ENCODE measurements around the gene SH3RF1.

GRCh38 chr4:169100670-169101101, 170.1 kb downstream of the SH3RF1 start:
- TF ChIP-seq ATF2 (CRISPR knock-in tag; IDR thresholded peaks at IDR 0.05; ENCODE audit: borderline replicate concordance, low read depth) = no peak
- TF ChIP-seq SP1 (CRISPR knock-in tag; conservative IDR thresholded peaks at IDR 0.05) = no peak
- TF ChIP-seq FOXP4 (CRISPR knock-in tag; IDR thresholded peaks at IDR 0.05) = no peak
- no peak for TF ChIP-seq ATF3 (CRISPR knock-in tag; conservative IDR thresholded peaks at IDR 0.05)
- TF ChIP-seq CTCF (IDR thresholded peaks at IDR 0.05) = no peak
- TF ChIP-seq ETV6 (CRISPR knock-in tag; IDR thresholded peaks at IDR 0.05) = no peak
- TF ChIP-seq ZNF423 (CRISPR knock-in tag; IDR thresholded peaks at IDR 0.05) = no peak
- no peak for TF ChIP-seq ZNF671 (CRISPR knock-in tag; IDR thresholded peaks at IDR 0.05)
- no peak for TF ChIP-seq SMAD3 (CRISPR knock-in tag; IDR thresholded peaks at IDR 0.05; ENCODE audit: borderline replicate concordance)
- no peak for TF ChIP-seq E2F4 (CRISPR knock-in tag; IDR thresholded peaks at IDR 0.05; ENCODE audit: borderline replicate concordance, low read depth)
